HG02588 (cell line): ENCODE measurements around the gene ELMOD2.
"Not testable (repeated sequence)": the region's sequence is repeated elsewhere in the genome, so short reads cannot be mapped to it uniquely, and the experiment has no call there.

ENCODE experiments used
- ATAC-seq: cut with Tn5 transposase; IDR thresholded peaks from one replicate; pipeline ENCODE4 v1.9.1; 2021; ENCODE audit warnings: mild to moderate bottlenecking, moderate library complexity; ENCODE audit not compliant: unreplicated experiment

Gene ELMOD2

GRCh38 chr4:140523857-140524742 lies at the start of gene ELMOD2:
Gene ELMOD2, plus strand, starts transcription at chr4:140524168. Its CDS starts 1,261 bp downstream, at chr4:140525429.
- ATAC-seq = peak; percentile 100

- no peak for ATAC-seq
Measured at GRCh38 chr4:140483445-140483844, 40.5 kb upstream of the ELMOD2 start.

- ATAC-seq = no peak
Measured at GRCh38 chr4:140485939-140486338, 38.0 kb upstream of the ELMOD2 start.

- ATAC-seq = no peak
Measured at GRCh38 chr4:140497405-140497746, 26.6 kb upstream of the ELMOD2 start.

GRCh38 chr4:140497747-140498636 lies 26.0 kb upstream of the ELMOD2 start, which contains the start of gene MGAT4D:
Gene MGAT4D, minus strand, starts transcription at chr4:140498293. Its CDS starts 71 bp downstream, at chr4:140498222.
- ATAC-seq = no peak

- ATAC-seq = no peak
Measured at GRCh38 chr4:140499391-140499790, 24.6 kb upstream of the ELMOD2 start.

GRCh38 chr4:140504261-140504660 lies 19.7 kb upstream of the ELMOD2 start:
- no peak for ATAC-seq

- not testable (repeated sequence) for ATAC-seq
Measured at GRCh38 chr4:140513765-140514164, 10.2 kb upstream of the ELMOD2 start.

- no peak for ATAC-seq
Measured at GRCh38 chr4:140515423-140515822, 8.5 kb upstream of the ELMOD2 start.

GRCh38 chr4:140523370-140523856 lies 555 bp upstream of the ELMOD2 start:
- peak; percentile 3 for ATAC-seq

GRCh38 chr4:140529434-140529833 lies 5.5 kb downstream of the ELMOD2 start:
- no peak for ATAC-seq

- ATAC-seq = no peak
Measured at GRCh38 chr4:140533951-140534480, 10.0 kb downstream of the ELMOD2 start.

- ATAC-seq = peak; percentile 100
Measured at GRCh38 chr4:140556372-140557085, 32.6 kb downstream of the ELMOD2 start.

GRCh38 chr4:140557831-140558435 lies 34.0 kb downstream of the ELMOD2 start:
- ATAC-seq = no peak

- ATAC-seq = no peak
Measured at GRCh38 chr4:140559696-140560095, 35.7 kb downstream of the ELMOD2 start.

GRCh38 chr4:140568507-140569306 lies 44.7 kb downstream of the ELMOD2 start, which contains the start of gene UCP1:
Gene UCP1, minus strand, starts transcription at chr4:140568961. Its CDS starts 232 bp downstream, at chr4:140568729.
- ATAC-seq = no peak

- ATAC-seq = no peak
Measured at GRCh38 chr4:140569307-140569638, 45.3 kb downstream of the ELMOD2 start.

- ATAC-seq = no peak
Measured at GRCh38 chr4:140571620-140572019, 47.7 kb downstream of the ELMOD2 start.

GRCh38 chr4:140575489-140575888 lies 51.5 kb downstream of the ELMOD2 start:
- no peak for ATAC-seq
